Measurements from ENCODE around the gene ELFN2. TPM values are rescaled to one million over a fixed set of nuclear protein-coding genes. Genes with fewer than 3 reads are reported as not detected.
A peak's percentile ranks its signal among the peaks of the same experiment; 100 is the strongest.

The ELFN2 gene
- total and polyA plus RNA-seq, 4 experiments from 2014 or later, result 0.32 to 0.55 TPM; not detected in 2

- H3K27me3 Mint-ChIP-seq, result no peaks in the 10 kb centered on the region
- Histone ChIP-seq H3K36me3 (ENCODE audit: insufficient read depth, low read length) (peaks cover 12% of the 10 kb centered on the region), H3K27ac (ENCODE audit: low read depth, low read length) (no peak overlapping the region), H3K4me3 (ENCODE audit: low read length in 2 of 2) (no peak overlapping the region), H3K4me1 (ENCODE audit: insufficient read depth, low read length) (peaks cover 3% of the 10 kb centered on the region), H3K27me3 (ENCODE audit: insufficient read depth, low read length) (no peaks in the 10 kb centered on the region), H3K9me3 (ENCODE audit: control insufficient read depth in 1 of 2, low read length in 2 of 2) (no peaks in the 10 kb centered on the region)
- no peak for DNase-seq
- peaks cover 8 to 15% (median 10%) of the 10 kb centered on the region in 4 donors for H3K4me1 Mint-ChIP-seq
- intact Hi-C loops (cut with micrococcal nuclease), result no loop called here
- ChIA-PET CTCF (ENCODE audit: partially characterized antibody) (interaction anchor here (0.9 to 1.8 kb wide), 2 partner anchors 11 to 146 kb away, joined by 3 to 7 read pairs; no protein-coding TSS in a partner anchor), POLR2A (ENCODE audit: partially characterized antibody) (no interaction called here)
- H3K36me3 Mint-ChIP-seq, result peaks cover 32 to 54% of the 10 kb centered on the region in 2 donors
- H3K4me3 Mint-ChIP-seq, result no peak overlapping the region
- peak overlapping the region in 3 of 7 donors; percentile 27 to 59 (median 57) for H3K27ac Mint-ChIP-seq
- H3K9me3 Mint-ChIP-seq, result no peaks in the 10 kb centered on the region
Observed at GRCh38 chr22:37461961-37462360, 34.7 kb upstream of the ELFN2 start.

GRCh38 chr22:37460684-37461083, 33.4 kb upstream of the ELFN2 start:
- H3K4me3 Mint-ChIP-seq, result no peak overlapping the region
- CTCF ChIA-PET (ENCODE audit: partially characterized antibody), result no interaction called here
- no peaks in the 10 kb centered on the region for H3K27me3 Mint-ChIP-seq
- DNase-seq, result no peak
- Histone ChIP-seq H3K27ac (ENCODE audit: low read depth, low read length) (no peak overlapping the region), H3K4me1 (ENCODE audit: insufficient read depth, low read length) (peaks cover 3% of the 10 kb centered on the region), H3K4me3 (ENCODE audit: low read length in 2 of 2) (no peak overlapping the region), H3K9me3 (ENCODE audit: control insufficient read depth in 1 of 2, low read length in 2 of 2) (no peaks in the 10 kb centered on the region), H3K27me3 (ENCODE audit: insufficient read depth, low read length) (no peaks in the 10 kb centered on the region), H3K36me3 (ENCODE audit: insufficient read depth, low read length) (peaks cover 5% of the 10 kb centered on the region)
- H3K27ac Mint-ChIP-seq, result no peak overlapping the region
- no peaks in the 10 kb centered on the region for H3K9me3 Mint-ChIP-seq
- peaks cover 6 to 13% (median 10%) of the 10 kb centered on the region in 4 donors for H3K4me1 Mint-ChIP-seq
- POLR2A ChIA-PET (ENCODE audit: partially characterized antibody), result no interaction called here
- intact Hi-C loops (cut with micrococcal nuclease), result no loop called here
- H3K36me3 Mint-ChIP-seq, result peaks cover 29 to 44% of the 10 kb centered on the region in 2 donors

- Mint-ChIP-seq H3K4me1 (peaks cover 4 to 10% (median 7%) of the 10 kb centered on the region in 4 donors), H3K27me3 (no peaks in the 10 kb centered on the region), H3K27ac (no peak overlapping the region), H3K4me3 (no peak overlapping the region), H3K36me3 (peaks cover 38 to 40% of the 10 kb centered on the region in 2 donors), H3K9me3 (no peaks in the 10 kb centered on the region)
- intact Hi-C loops (cut with micrococcal nuclease), result loop anchor here (5.0 kb wide), 1 partner anchor 677 kb away; no protein-coding TSS in a partner anchor
- no peak for DNase-seq
- ChIA-PET POLR2A (ENCODE audit: partially characterized antibody) (no interaction called here), CTCF (ENCODE audit: partially characterized antibody) (interaction anchor here (0.7 to 3.4 kb wide), 16 partner anchors 13 to 314 kb away, joined by 3 to 38 read pairs (median 5); partner anchors contain the start of gene MFNG)
- H3K27ac ChIP-seq (ENCODE audit: low read depth, low read length), result no peak overlapping the region
- no peaks in the 10 kb centered on the region for H3K36me3 ChIP-seq (ENCODE audit: insufficient read depth, low read length)
- H3K9me3 ChIP-seq (ENCODE audit: control insufficient read depth in 1 of 2, low read length in 2 of 2), result no peaks in the 10 kb centered on the region
- H3K27me3 ChIP-seq (ENCODE audit: insufficient read depth, low read length), result no peaks in the 10 kb centered on the region
- peaks cover 3% of the 10 kb centered on the region for H3K4me1 ChIP-seq (ENCODE audit: insufficient read depth, low read length)
- H3K4me3 ChIP-seq (ENCODE audit: low read length in 2 of 2), result no peak overlapping the region
Observed at GRCh38 chr22:37459206-37459605, 31.9 kb upstream of the ELFN2 start.

GRCh38 chr22:37457093-37457893, 30.0 kb upstream of the ELFN2 start:
- Mint-ChIP-seq H3K4me3 (no peak overlapping the region), H3K9me3 (peaks cover 0 to 2% (median 0%) of the 10 kb centered on the region in 8 donors), H3K36me3 (peaks cover 25 to 40% of the 10 kb centered on the region in 2 donors), H3K27me3 (no peaks in the 10 kb centered on the region), H3K4me1 (peaks cover 0 to 7% (median 5%) of the 10 kb centered on the region in 4 donors), H3K27ac (peak overlapping the region in 6 of 7 donors; percentile 15 to 57 (median 22))
- peak; percentile 74 to 80 (median 77) for DNase-seq
- POLR2A ChIA-PET (ENCODE audit: partially characterized antibody), result interaction anchor here (0.5 to 0.6 kb wide), 2 partner anchors 234 to 1681 kb away, joined by 3 read pairs; no protein-coding TSS in a partner anchor
- no peaks in the 10 kb centered on the region for H3K36me3 ChIP-seq (ENCODE audit: insufficient read depth, low read length)
- H3K9me3 ChIP-seq (ENCODE audit: control insufficient read depth in 1 of 2, low read length in 2 of 2), result no peaks in the 10 kb centered on the region
- intact Hi-C loops (cut with micrococcal nuclease), result loop anchor here (1.0 to 5.0 kb wide), 2 partner anchors 140 to 675 kb away; no protein-coding TSS in a partner anchor
- peaks cover 3% of the 10 kb centered on the region for H3K4me1 ChIP-seq (ENCODE audit: insufficient read depth, low read length)
- no peaks in the 10 kb centered on the region for H3K27me3 ChIP-seq (ENCODE audit: insufficient read depth, low read length)
- H3K4me3 ChIP-seq (ENCODE audit: low read length in 2 of 2), result no peak overlapping the region
- H3K27ac ChIP-seq (ENCODE audit: low read depth, low read length), result no peak overlapping the region
- CTCF ChIA-PET (ENCODE audit: partially characterized antibody), result interaction anchor here (0.7 to 3.4 kb wide), 17 partner anchors 15 to 381 kb away, joined by 3 to 38 read pairs (median 6); partner anchors contain the start of gene MFNG

- DNase-seq, result no peak
- ChIA-PET CTCF (ENCODE audit: partially characterized antibody) (interaction anchor here (0.7 to 3.4 kb wide), 6 partner anchors 10 to 196 kb away, joined by 3 to 28 read pairs (median 4); partner anchors contain the start of gene MFNG), POLR2A (ENCODE audit: partially characterized antibody) (interaction anchor here (0.6 kb wide), 1 partner anchor 29 kb away, joined by 3 read pairs; no protein-coding TSS in a partner anchor)
- H3K27ac Mint-ChIP-seq, result no peak overlapping the region
- peaks cover 0 to 2% (median 0%) of the 10 kb centered on the region in 8 donors for H3K9me3 Mint-ChIP-seq
- peaks cover 20 to 38% of the 10 kb centered on the region in 2 donors for H3K36me3 Mint-ChIP-seq
- peaks cover 0 to 7% (median 5%) of the 10 kb centered on the region in 4 donors for H3K4me1 Mint-ChIP-seq
- Histone ChIP-seq H3K27me3 (ENCODE audit: insufficient read depth, low read length) (no peaks in the 10 kb centered on the region), H3K4me3 (ENCODE audit: low read length in 2 of 2) (no peak overlapping the region), H3K9me3 (ENCODE audit: control insufficient read depth in 1 of 2, low read length in 2 of 2) (no peaks in the 10 kb centered on the region), H3K27ac (ENCODE audit: low read depth, low read length) (no peak overlapping the region), H3K36me3 (ENCODE audit: insufficient read depth, low read length) (no peaks in the 10 kb centered on the region), H3K4me1 (ENCODE audit: insufficient read depth, low read length) (peaks cover 3% of the 10 kb centered on the region)
- intact Hi-C loops (cut with micrococcal nuclease), result loop anchor here (5.0 kb wide), 1 partner anchor 674 kb away; no protein-coding TSS in a partner anchor
- no peaks in the 10 kb centered on the region for H3K27me3 Mint-ChIP-seq
- H3K4me3 Mint-ChIP-seq, result no peak overlapping the region
Observed at GRCh38 chr22:37456346-37456745, 29.1 kb upstream of the ELFN2 start.

GRCh38 chr22:37455896-37456295, 28.6 kb upstream of the ELFN2 start:
- H3K4me1 Mint-ChIP-seq, result peaks cover 0 to 7% (median 5%) of the 10 kb centered on the region in 4 donors
- H3K36me3 ChIP-seq (ENCODE audit: insufficient read depth, low read length), result no peaks in the 10 kb centered on the region
- H3K4me3 ChIP-seq (ENCODE audit: low read length in 2 of 2), result no peak overlapping the region
- H3K4me3 Mint-ChIP-seq, result no peak overlapping the region
- H3K4me1 ChIP-seq (ENCODE audit: insufficient read depth, low read length), result peaks cover 3% of the 10 kb centered on the region
- no peak overlapping the region for H3K27ac ChIP-seq (ENCODE audit: low read depth, low read length)
- ChIA-PET POLR2A (ENCODE audit: partially characterized antibody) (interaction anchor here (0.6 kb wide), 1 partner anchor 29 kb away, joined by 3 read pairs; no protein-coding TSS in a partner anchor), CTCF (ENCODE audit: partially characterized antibody) (interaction anchor here (0.6 to 2.0 kb wide), 9 partner anchors 8 to 380 kb away, joined by 3 to 9 read pairs (median 3); no protein-coding TSS in a partner anchor)
- no peaks in the 10 kb centered on the region for H3K9me3 ChIP-seq (ENCODE audit: control insufficient read depth in 1 of 2, low read length in 2 of 2)
- no peak for DNase-seq
- intact Hi-C loops (cut with micrococcal nuclease), result loop anchor here (5.0 kb wide), 1 partner anchor 674 kb away; no protein-coding TSS in a partner anchor
- H3K27me3 Mint-ChIP-seq, result no peaks in the 10 kb centered on the region
- H3K36me3 Mint-ChIP-seq, result peaks cover 20 to 42% of the 10 kb centered on the region in 2 donors
- no peak overlapping the region for H3K27ac Mint-ChIP-seq
- H3K27me3 ChIP-seq (ENCODE audit: insufficient read depth, low read length), result no peaks in the 10 kb centered on the region
- peaks cover 0 to 2% (median 0%) of the 10 kb centered on the region in 8 donors for H3K9me3 Mint-ChIP-seq
